HL-60 (cell line): ENCODE results near the gene UPK1A.

ENCODE experiments used
- DNase-seq, 2 experiments: peaks; one replicate each; pipeline ENCODE4 v3.0.0-alpha.2; 2010 to 2020; ENCODE audit warnings: low read depth in 1 of 2, low spot score in 1 of 2
- H3K27ac ChIP-seq: fragments of 250-450 bp; sonication (Bioruptor Pico); replicated peaks from 2 replicates; pipeline ENCODE4 v1.5.1; 2020; ENCODE audit warnings: mild to moderate bottlenecking, moderate library complexity
- H3K27me3 ChIP-seq: fragments of 250-450 bp; sonication (Bioruptor Pico); 2 replicates; pipeline ENCODE4 v1.5.1; 2021; ENCODE audit warnings: mild to moderate bottlenecking, moderate library complexity; ENCODE audit not compliant: insufficient read depth, poor library complexity, severe bottlenecking
- H3K4me3 ChIP-seq: replicated peaks from 2 replicates; pipeline ENCODE4 v1.5.1; 2011; ENCODE audit warnings: mild to moderate bottlenecking, control low read depth, low read length; ENCODE audit not compliant: insufficient read depth
- GABPA ChIP-seq: IDR thresholded peaks from 2 replicates; pipeline ENCODE4 v1.6.1; 2012; ENCODE audit warnings: low read depth
- POLR2AphosphoS5 ChIP-seq: IDR thresholded peaks from 2 replicates; pipeline ENCODE4 v1.6.1; 2012; ENCODE audit warnings: low read depth
- SPI1 ChIP-seq: IDR thresholded peaks from 2 replicates; pipeline ENCODE4 v1.6.1; 2012; ENCODE audit warnings: low read depth, mild to moderate bottlenecking, borderline replicate concordance
- TF ChIP-seq, protein P1 (sequence below): IDR thresholded peaks from one replicate; pipeline ENCODE4 v1.5.1; 2011; ENCODE audit warnings: low read length, control low read depth, inconsistent platforms; ENCODE audit not compliant: insufficient read depth
- TF ChIP-seq, protein P2 (sequence below): IDR thresholded peaks from 2 replicates; pipeline ENCODE4 v1.6.1; 2012; ENCODE audit warnings: low read depth; ENCODE audit not compliant: insufficient replicate concordance

The UPK1A gene

DNA sequence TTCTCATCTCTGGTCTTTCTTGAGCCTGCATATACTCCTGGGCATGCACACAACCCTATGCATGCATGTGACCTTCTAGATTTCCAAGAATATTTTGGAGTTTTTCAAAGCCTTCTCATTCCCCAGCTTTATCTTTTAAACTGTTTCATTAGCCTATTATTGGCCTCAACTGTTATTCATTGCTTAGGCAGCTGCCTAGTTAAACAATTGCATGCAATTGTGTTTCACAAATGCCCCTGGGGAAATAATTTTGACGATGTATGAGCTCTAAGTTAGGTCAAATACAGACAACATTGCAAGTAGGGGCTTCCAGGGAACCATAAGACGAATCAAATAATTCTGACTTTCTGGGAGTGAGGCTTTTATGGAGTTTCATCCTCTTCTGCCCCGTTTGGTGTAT is 2.3 kb upstream of the UPK1A start:
- Histone ChIP-seq H3K27ac (no peak overlapping the region), H3K27me3 (no peaks in the 10 kb centered on the region), H3K4me3 (no peak overlapping the region)
- no peak for TF ChIP-seq SPI1
- TF ChIP-seq, protein P1, sequence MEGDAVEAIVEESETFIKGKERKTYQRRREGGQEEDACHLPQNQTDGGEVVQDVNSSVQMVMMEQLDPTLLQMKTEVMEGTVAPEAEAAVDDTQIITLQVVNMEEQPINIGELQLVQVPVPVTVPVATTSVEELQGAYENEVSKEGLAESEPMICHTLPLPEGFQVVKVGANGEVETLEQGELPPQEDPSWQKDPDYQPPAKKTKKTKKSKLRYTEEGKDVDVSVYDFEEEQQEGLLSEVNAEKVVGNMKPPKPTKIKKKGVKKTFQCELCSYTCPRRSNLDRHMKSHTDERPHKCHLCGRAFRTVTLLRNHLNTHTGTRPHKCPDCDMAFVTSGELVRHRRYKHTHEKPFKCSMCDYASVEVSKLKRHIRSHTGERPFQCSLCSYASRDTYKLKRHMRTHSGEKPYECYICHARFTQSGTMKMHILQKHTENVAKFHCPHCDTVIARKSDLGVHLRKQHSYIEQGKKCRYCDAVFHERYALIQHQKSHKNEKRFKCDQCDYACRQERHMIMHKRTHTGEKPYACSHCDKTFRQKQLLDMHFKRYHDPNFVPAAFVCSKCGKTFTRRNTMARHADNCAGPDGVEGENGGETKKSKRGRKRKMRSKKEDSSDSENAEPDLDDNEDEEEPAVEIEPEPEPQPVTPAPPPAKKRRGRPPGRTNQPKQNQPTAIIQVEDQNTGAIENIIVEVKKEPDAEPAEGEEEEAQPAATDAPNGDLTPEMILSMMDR: no peak
- TF ChIP-seq POLR2AphosphoS5: no peak
- DNase-seq: no peak

DNA sequence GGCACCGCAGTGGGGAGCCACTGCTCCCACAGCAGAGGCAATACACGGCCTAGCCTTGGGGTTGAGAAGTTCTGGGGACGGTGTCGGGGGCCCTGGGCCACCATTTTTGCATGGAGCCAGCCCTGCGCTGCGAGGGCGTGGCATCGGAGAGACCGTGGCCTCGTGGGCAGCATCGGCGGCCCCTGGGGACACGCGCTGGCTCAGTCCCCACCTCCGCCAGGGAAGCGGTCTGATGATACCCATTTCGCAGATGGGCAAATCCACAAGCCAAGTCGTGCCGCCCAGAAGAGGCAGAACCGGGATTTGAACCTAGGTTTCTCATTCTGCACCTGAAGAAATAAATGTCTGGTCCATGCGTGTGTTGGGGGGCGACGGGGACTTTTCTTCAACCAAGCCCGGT is 1.2 kb upstream of the UPK1A start:
- Histone ChIP-seq H3K27me3 (peaks cover 3% of the 10 kb centered on the region), H3K27ac (no peak overlapping the region)
- TF ChIP-seq GABPA (no peak), SPI1 (no peak), POLR2AphosphoS5 (no peak)
- TF ChIP-seq, protein P1: no peak
- TF ChIP-seq, protein P2, sequence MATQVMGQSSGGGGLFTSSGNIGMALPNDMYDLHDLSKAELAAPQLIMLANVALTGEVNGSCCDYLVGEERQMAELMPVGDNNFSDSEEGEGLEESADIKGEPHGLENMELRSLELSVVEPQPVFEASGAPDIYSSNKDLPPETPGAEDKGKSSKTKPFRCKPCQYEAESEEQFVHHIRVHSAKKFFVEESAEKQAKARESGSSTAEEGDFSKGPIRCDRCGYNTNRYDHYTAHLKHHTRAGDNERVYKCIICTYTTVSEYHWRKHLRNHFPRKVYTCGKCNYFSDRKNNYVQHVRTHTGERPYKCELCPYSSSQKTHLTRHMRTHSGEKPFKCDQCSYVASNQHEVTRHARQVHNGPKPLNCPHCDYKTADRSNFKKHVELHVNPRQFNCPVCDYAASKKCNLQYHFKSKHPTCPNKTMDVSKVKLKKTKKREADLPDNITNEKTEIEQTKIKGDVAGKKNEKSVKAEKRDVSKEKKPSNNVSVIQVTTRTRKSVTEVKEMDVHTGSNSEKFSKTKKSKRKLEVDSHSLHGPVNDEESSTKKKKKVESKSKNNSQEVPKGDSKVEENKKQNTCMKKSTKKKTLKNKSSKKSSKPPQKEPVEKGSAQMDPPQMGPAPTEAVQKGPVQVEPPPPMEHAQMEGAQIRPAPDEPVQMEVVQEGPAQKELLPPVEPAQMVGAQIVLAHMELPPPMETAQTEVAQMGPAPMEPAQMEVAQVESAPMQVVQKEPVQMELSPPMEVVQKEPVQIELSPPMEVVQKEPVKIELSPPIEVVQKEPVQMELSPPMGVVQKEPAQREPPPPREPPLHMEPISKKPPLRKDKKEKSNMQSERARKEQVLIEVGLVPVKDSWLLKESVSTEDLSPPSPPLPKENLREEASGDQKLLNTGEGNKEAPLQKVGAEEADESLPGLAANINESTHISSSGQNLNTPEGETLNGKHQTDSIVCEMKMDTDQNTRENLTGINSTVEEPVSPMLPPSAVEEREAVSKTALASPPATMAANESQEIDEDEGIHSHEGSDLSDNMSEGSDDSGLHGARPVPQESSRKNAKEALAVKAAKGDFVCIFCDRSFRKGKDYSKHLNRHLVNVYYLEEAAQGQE: no peak

DNA sequence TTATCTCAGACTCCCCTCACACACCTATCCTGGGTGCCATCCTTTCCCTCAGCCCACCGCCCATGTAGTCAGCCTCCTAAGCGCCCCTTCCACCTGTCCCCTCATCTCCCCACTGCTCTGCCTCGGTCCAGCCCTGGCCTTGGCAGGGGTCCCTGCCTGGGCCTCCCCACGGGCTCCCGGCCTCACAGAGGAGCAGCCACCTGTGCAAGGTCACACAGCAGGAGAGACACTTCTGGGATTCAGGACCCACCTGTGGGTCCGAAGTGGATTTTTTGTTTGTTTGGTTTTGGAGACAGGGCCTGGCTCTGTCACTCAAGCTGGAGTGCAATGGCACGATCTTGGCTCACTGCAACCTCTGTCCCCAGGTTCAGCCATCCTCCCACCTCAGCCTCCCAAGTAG is 713 bp upstream of the UPK1A start:
- TF ChIP-seq, protein P2: no peak
- TF ChIP-seq POLR2AphosphoS5 (no peak), SPI1 (no peak)
- DNase-seq: no peak
- peaks cover 3% of the 10 kb centered on the region for H3K27me3 ChIP-seq

More for the DNA sequence above, 1.2 kb upstream of the UPK1A start:
- H3K4me3 ChIP-seq: no peak overlapping the region
- DNase-seq: no peak

DNA sequence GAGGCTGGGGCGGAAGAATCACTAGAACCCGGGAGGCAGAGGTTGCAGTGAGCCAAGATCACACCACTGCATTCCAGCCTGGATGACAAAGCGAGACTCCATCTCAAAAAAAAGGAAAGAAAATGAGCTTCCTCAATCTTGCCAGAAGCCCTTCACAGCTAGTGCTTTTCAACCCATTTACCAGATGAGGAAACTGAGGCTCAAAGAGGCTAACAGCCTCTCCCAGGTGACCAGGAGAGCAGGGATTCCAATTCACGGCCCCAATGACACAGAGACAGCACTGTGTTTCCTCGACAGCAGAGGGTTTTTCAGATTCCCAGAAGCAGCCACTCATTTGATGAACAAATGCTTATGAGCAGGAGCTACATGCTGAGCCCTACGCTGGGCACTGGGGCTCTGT is 3.2 kb downstream of the UPK1A start:
- Histone ChIP-seq H3K27me3 (peaks cover 26% of the 10 kb centered on the region), H3K4me3 (no peak overlapping the region), H3K27ac (no peak overlapping the region)
- TF ChIP-seq, protein P2: no peak
- TF ChIP-seq GABPA (no peak), POLR2AphosphoS5 (no peak), SPI1 (no peak)
- TF ChIP-seq, protein P1: no peak
- no peak for DNase-seq

More for the DNA sequence above, 713 bp upstream of the UPK1A start:
- no peak overlapping the region for H3K27ac ChIP-seq
- no peak overlapping the region for H3K4me3 ChIP-seq
